GM19023 (cell line): Measurements from ENCODE around the gene XG.
"Not testable (repeated sequence)": the region's sequence is repeated elsewhere in the genome, so short reads cannot be mapped to it uniquely, and the experiment has no call there.

Source experiments
- ATAC-seq: cut with Tn5 transposase; IDR thresholded peaks from one replicate; pipeline ENCODE4 v1.9.1; 2021; ENCODE audit warnings: mild to moderate bottlenecking, moderate library complexity; ENCODE audit not compliant: unreplicated experiment

Gene XG

GRCh38 chrX:2751874-2752300, at the start of gene XG:
XG (plus strand) TSS chrX:2752040; CDS start chrX:2752275, 235 bp downstream.
- ATAC-seq: not testable (repeated sequence)

- no peak for ATAC-seq
These were observed 47.9 kb upstream of the XG start for GRCh38 chrX:2703991-2704369.

DNA sequence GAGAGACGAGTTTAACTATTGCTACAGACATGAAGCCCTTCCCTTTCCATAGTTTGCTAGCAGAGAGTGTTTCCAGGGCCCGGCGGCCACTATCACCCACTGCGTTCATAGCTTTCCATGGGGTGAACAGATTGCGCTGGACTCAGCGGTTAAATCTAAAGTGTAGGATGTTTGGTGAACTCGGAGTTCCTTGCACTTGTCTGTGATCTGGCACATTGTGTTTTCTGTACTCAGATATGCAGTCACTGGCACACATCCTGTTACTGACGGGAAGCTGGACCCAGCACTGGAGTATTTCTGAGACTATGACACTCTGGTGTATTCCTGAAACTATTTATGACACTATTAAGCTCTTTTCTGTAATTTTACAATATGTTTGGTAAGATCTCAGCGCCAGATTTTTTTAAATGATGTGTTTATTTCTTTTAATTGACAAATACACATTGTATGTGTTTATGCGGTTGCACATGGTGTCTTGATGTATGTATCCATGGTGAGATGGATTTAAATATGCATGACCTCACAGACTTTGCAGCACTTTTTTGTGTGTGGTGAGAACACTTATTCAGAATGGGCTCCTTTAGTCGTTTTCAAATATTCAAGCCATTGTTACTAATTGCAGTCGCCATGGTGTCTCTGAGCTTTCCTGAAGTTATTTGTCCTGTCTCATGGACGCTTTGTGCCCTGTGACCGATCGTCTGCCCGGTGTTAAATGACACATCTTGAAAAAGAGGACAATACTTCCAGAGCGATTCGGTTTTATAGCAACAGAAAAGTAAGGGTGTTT, 46.6 kb upstream of the XG start:
- ATAC-seq: no peak

DNA sequence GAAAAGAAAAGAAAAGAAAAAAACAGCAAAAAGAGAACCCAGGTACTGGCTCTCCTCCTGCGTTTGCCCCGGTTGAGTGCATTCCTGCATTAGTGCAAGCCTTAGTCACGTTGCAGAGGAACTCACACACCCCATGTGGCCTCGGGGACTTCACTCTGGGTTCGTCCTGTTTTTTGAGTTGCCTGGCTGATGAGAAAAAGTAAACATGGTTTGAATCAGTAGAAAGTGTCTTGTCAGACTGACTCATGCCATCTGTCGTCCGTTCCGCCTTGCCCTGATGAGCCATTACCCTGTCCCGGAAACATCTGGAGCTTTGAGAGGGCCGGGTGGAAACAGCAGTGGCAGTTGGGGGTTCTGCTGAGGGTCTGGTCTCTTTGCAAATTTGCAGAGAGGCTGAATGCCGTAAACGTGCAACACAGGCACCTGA, 44.5 kb upstream of the XG start:
- ATAC-seq: peak; percentile 90

- ATAC-seq: no peak
These were observed 43.8 kb upstream of the XG start for GRCh38 chrX:2708021-2708420.

DNA sequence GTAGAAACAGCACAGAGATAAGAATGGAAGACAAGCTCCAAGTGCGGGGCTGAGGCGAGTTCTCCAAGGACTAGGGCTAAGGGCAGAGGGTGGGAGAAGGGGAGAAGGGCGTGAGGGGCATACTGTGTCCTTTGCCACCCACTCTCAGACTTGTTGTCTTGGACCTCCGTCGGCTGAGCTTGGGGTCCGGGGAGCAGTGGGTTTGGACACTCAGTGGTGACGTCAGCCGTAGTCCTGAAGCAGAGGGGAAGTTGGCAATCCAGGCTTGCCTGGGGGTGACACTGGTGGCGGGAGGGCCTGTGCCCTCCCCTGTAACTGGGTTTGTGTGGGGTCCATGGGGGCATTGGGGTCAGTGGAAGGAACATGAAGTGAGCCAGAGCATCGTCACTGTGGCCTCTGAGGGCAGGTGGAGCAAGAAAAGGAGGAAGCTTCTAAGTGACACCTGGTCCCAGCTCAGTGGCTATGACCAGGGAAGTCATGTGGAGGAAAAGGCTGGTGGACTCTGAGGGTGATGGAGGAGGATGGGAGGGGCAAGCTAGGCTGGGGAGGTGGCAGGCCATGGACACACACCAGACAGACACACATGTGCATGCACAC, 43.1 kb upstream of the XG start:
- no peak for ATAC-seq

DNA sequence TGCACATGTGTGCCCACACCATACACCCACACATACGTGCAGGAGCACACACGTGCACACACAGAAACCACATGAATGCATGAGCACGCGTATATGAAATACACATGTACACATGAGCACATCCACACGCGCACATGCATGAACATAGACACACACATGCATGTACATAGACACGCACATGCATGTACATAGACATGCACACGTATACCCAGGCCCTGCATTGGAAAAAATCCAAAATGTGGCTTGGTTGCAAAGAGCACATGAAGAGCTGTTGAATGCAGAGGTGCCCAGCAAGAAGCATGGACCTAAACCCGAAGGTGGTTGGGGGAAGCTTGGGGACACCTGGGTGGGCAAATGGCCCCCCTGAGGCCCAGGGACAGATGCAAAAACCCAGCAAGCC, 42.3 kb upstream of the XG start:
- no peak for ATAC-seq

GRCh38 chrX:2710041-2710840, 41.6 kb upstream of the XG start:
- ATAC-seq: no peak

DNA sequence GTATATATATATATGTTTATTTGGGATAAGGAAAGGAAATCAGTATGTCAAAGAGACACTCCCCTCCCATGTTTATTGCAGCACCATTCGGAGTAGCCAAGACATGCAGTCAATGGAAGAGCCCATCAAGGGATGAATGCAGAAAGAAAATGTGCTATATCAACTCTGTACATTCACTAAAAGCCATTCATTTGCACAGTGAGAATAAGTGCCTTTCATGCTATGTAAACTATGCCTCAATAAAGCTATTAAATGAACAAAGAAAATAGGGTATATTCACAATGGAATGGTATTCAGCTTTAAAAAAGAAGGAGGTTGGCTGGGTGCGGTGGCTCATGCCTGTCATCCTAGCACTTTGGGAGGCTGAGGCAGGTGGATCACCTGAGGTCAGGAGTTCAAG, 40.4 kb upstream of the XG start:
- ATAC-seq: no peak

DNA sequence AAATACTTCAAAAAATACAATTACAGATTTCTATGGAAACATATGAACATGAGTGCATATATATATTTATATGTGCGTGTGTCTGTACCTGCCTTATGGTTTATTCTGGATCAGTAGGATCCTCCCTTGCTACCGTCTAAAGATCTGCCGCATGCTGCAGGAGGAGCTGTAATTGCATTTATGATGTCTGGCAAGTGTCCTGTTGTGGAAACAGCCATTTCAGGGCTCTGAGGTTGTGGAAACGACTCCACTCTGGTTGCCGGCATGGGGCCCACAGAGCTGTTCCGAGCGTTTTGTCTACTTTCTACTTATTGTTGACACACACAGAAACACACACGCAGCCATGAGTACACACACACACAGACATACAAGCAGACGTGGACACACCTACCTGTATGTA, 39.4 kb upstream of the XG start:
- ATAC-seq: no peak

DNA sequence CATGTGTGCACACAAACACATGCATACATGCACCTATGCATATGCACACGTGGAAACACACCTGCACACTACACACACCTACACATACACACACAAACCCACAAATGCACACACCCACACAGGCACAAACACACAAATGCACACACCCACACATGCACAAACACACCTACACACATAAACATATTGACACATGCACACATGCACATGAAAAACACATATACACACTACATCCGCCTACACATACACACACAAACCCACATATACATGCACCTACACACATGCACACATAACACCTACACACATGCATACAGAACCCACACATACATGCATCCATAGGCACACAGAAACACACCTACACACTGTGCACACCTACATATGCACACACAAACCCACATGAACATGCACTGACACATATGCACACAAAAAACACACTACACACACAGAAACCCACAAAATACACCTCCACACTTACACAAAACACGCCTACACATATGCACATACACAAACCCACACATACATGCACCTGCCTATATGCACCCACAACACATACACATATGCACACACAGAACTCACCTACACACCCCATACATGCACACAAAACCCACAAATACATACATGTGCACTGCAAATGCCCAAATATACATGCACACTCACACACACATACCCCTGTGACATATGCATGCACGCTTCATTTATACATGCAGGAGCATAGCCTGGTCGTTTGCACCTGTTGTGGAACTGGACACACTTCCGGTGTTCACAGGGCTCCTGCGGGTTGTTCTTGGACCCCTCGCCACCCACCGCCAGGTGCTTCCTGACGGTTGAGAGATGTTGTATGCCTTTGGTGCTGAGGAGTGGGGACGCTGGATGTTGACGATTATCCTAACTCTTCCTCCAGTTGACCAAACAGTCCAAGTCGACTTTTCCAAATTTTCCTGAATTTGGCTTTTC, 38.7 kb upstream of the XG start:
- no peak for ATAC-seq

DNA sequence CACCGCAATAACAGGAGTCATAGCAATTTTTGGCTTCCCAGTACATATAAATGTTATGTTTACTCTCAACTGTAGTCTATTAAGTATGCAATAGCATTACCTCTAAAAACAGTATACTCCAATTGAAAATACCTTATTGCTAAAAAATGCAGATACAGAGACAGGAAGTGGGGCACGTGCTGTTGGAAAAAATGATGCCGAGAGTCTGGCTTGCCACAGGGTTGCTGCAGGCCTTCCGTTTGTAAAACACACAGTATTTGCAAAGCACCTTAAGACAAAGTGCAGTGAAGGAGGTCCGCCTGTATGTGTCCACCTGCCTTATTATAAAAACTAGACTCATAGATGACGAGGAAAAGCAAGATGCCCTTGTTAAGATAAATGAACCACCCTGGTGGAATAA, 37.3 kb upstream of the XG start:
- ATAC-seq: no peak

DNA sequence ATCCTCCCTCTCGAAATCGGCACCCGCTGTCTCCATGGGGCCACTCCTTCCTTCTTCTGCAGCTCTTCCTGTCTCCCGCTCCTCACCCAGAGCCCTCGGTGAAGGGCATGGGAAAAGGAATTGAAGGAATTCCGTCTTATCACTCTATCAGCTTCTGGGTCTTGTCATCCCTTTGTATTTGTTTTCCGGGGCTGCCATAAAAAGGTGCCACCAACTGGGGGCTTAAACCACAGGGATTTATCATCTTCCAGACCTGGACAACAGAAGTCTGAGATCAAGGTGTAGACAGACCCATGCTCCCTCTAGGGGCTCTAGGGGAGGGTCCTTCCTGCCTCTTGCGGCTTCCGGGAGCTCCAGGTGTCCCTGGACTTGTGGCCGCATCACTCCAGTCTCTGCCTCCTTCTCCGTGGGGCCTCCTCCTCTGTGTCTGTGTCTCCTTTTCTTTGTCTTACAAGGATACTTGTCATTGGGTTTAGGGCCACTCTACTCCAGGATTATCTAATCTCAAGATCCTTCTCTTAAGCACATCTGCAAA, 36.7 kb upstream of the XG start:
- no peak for ATAC-seq

DNA sequence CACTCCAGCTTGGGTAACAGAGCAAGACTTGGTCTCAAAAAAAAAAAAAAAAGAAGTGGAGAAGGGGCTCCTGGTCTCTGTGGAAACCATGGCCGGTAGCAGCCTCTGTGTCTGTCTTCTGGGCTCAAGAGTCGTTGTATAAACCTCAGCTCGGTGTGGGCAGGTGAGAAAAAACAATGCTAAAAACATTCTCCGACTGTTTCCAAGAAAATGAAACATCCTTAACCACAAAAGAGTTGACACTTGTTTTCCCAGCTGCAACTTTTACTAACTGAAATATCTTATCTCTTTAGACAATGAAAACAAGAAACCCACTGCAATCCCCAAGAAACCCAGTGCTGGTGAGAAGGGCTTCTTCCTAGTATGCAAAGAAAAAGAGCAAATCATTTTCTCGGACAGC, 34.5 kb upstream of the XG start:
- no peak for ATAC-seq

DNA sequence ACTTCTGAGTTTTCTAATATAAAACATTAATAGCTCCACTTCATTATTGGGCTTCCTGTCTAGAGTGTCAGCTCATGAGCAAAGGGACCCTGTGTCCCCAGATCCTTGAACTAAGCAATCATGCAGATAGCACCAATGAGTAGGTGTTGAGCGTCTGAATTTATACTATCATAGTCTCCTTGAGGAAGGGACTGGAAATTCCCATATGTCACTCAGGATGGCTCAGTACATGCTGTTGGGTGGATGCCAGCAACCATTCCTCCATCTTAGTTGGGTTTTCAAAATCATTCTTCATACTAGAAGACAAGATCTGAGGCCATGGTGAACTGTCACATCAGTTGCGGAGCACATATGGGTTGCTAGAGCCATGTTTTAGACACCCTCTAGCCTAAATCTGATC, 33.0 kb upstream of the XG start:
- no peak for ATAC-seq

DNA sequence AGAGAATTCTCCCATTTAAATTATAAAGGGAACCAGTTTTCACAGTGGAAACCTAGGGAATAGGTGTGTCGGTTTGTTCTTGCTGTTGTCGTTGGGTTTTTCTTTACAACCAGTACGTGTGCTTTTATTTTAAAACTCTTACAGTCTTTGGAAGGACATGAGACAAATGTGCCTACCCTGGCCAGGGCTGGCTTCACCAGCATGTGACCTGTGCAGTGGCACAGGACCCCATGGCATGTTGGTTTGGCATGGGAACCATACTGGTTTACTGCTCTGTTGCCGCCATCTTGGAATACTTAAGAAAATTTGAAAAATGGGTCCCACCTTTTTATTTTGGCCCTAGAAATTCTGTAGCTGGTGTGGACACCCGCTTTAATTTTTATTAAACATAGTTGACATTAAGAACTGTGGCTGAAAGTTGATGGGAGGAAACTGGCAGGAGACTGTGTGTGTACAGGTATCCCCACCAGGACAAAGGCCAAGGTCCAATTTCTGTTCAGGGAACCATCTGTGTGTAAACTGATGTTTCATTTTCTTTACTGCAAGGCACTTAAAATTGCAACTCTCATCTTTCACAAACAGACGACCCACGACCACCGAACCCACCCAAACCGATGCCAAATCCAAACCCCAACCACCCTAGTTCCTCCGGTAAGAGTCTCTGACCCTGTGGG, 31.9 kb upstream of the XG start:
- no peak for ATAC-seq

DNA sequence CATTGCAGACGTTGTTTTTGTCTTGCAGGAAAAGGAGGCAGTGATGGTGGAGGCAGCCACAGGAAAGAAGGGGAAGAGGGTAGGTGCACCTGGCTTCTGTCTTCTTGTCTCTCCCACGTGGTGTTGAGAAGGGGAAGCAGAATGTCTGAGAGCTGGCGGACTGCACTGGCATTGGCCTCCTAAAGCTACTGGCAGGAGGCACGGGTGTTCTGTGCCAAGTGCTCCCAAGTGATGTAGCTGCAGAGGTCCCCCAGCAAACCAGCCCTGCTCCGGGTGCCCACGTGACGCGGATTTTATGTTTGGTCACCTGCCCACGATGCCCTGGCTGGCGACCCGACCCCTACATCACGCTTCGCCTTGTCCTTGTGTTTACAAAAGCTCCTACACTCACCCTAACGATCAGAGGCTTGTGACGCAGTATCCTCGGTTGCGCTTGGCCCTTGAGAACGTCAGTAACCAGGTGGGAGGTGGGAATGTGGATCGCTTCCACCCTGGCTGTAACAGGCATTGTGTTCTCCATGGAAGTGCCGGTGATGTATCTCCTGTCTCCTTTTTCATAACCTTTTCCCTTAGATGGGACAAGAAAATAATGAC, 28.5 kb upstream of the XG start:
- ATAC-seq: no peak

- ATAC-seq: not testable (repeated sequence)
These were observed 24.6 kb upstream of the XG start for GRCh38 chrX:2727264-2727663.

DNA sequence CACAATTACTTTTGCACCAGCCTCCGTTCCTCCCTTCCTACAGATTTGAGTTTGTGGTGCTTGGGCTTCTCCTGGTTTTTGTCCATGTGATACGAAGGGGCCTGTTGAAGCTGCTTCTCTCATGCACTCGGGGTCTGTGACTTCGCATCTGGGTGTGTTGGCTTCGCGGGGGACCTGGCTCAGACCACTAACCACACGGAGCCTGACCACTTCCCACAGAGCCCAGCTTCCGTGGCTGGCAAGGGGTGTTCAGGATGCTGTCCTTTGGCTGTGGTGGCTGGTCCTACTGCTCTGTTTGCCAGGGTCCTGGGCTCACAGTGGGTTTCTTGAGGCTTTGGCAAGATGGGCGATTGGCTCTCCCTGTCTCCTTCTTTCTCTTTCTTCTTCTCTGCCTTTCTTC, 19.8 kb upstream of the XG start:
- ATAC-seq: no peak

DNA sequence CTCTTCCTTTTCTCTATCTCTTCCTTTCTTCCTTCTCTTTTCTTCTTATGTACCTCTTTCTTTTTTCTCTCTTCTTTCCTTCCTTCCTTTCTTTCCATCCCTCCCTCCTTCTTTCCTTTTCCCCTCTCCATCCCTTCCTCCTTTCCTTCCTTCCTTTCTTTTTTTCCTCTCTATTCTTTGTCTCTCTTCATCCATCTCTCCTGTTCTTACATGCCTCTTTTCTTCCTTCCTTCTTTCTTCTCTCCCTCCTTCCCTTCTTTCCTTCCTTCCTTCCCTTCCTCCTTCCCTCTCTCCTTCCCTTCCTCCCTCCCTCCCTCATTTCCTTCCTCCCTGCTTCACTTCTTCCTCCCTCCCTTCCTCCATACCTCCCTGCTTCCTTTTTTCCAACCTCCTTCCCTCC, 19.2 kb upstream of the XG start:
- ATAC-seq: no peak
